Stimulated activated CD4-positive, alpha-beta T cell treated with anti-CD3 and anti-CD28 coated beads, Interleukin-4, amount 100 ng/mL, for 48 hours (primary cell): Measurements from ENCODE around the gene SLC48A1.

Source experiments
- DNase-seq, 2 donors: peaks; one replicate each; pipeline ENCODE4 v3.0.0-alpha.2; 2020; ENCODE audit warnings: low read depth in 2 of 2

Gene SLC48A1

GRCh38 chr12:47744005-47744651, 28.9 kb upstream of the SLC48A1 start:
- DNase-seq: peak; percentile 26 to 33

- DNase-seq: no peak
Observed at GRCh38 chr12:47744778-47745436, 28.1 kb upstream of the SLC48A1 start.

DNA sequence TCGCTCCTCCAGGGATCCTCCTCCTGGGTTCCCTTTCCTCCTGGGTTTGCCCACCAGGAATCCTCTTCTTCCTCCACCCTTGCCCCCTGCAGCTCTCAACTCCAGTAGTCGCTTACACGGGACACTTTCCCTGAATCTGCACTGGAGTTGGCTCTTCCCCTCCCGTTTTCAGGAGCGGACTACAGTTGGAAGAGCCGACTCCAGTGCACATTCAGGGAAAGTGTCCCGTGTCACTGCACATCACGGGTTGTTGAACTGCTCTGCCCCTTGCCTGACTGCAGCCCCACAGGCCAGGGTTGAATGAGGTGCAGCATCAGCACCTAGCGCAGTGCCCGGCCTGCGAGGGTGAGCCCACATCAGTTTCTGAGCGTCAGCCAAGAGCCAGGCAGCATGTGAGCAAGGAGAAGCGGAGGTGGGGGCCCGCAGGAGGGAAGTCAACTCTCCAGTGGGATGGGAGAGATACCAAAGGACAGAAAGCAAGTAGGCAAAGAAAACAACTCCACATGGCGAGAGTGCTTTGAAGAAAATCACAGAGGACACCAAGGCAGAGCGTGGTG, 27.5 kb upstream of the SLC48A1 start:
- no peak for DNase-seq

DNA sequence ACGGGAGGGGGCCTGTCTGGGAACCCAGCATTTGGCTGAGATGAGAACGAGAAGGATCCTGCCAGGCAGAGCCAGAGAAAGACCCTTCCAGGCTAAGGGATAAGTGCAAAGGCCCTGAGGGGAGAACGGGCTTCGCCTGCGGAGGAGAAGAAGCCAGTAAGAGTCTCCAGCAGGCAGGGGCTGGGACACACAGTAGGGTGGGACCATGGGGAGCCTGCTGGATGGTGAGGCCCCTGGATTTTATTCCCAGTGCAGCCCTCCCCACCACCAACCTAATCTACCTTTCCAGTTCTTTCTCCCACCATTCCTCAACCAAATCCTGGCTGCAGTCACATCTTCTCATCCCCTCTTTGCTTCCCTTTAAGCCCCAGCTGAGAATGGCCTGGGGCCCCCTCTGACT, 27.0 kb upstream of the SLC48A1 start:
- no peak for DNase-seq

DNA sequence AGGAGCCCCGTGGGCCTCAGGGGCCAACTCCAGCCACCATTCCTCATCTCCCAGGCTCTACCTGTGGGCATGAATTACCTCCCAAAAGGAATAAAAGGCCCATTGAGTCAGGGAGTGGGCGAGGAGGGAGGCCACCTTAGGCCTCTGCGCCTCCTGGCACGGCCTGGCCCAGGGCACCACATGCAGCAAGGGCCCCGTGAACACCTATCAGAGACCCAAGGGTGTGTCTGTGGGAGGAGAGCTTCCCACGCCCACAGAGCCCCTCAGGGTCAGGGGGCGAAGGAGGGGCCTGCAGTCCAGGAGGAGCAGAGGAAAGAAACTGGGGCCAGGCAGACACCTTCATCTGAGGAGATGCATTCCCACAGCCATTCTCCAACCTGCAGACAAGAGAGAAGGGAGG, 26.5 kb upstream of the SLC48A1 start:
- DNase-seq: no peak

DNA sequence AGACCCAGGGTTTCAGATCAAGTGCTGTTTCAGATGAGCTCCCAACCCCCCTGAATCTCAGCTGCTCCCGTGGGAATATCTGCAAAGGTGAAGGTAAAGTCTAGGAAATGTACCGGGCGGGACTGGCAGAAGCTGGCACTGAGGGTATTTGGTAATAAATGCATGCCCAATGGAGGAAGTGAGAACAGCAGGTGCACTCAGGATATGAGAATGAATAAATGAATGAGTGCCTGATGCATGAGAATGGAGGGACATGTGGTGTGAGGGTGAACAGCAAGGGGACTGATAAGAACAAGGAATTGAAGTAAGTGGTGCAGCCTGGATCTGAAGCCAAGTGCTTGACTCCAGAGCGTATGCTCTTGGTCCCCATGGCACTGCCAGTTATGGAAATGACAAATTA, 25.9 kb upstream of the SLC48A1 start:
- DNase-seq: no peak

GRCh38 chr12:47747596-47748506, 25.2 kb upstream of the SLC48A1 start:
- DNase-seq: no peak

DNA sequence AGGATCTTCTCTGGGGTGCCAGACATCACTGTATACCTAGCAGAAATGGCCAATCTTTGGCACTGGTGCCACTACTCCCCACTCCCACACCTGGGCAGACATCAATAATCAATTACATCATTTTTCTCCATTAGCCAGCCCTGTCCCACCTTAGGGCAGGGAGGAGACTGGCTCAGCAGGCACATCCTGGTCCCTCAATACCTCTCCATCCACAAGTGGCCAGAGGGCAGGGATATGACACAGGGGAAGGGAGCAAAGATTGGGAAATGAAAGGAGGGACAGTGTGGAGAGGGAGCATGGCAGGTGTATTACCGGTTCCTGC, 24.6 kb upstream of the SLC48A1 start:
- no peak for DNase-seq

GRCh38 chr12:47748899-47749298, 24.1 kb upstream of the SLC48A1 start:
- DNase-seq: no peak

DNA sequence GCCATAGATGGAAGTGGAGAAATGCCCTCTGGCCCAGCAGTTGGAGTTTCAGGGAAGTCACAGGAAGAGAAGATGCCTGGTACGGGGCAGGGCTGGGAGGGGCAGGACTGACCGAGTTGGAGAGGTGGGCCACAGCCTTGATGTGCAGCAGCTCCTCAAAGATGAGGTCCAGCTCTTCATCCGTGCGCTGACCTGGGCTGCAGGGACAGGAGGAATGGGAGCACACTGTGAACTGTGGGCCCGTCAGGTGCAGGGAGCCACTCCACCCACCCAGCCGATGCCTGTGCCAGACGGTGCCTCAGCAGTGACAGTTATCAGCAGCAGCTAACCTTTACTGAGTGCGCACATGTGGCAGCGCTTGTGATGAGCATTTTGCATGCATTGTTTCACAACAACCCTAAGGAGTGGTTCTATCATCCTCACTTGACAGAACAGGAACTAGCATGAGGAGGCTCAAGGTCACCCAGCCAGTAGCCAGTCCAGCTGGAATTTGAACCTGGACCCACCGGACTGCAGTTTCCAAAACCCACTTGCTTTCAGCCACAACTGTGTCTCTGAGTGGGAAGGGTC, 22.7 kb upstream of the SLC48A1 start:
- DNase-seq: no peak

- DNase-seq: no peak
Observed at GRCh38 chr12:47750916-47751470, 22.0 kb upstream of the SLC48A1 start.

GRCh38 chr12:47751561-47751960, 21.5 kb upstream of the SLC48A1 start:
- no peak for DNase-seq

DNA sequence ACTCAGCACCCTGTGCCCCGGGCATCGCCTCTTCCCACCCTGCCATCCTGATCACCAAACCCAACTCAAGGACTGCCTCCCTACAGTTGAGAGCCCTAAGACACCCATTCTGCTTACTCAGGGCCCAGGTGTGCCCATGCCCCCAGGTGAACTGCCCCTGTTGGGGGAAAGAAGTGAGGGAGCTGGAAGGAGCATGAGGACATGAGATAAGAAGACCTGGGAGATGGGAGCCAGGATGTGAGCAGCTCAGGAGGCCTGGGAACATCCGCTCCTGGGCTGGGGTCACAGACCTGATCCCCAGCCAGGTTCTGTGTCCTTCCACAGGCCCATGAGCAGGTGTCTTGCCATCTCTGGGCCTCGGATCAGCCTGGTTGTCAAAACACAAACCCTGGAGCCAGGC, 20.9 kb upstream of the SLC48A1 start:
- DNase-seq: no peak

DNA sequence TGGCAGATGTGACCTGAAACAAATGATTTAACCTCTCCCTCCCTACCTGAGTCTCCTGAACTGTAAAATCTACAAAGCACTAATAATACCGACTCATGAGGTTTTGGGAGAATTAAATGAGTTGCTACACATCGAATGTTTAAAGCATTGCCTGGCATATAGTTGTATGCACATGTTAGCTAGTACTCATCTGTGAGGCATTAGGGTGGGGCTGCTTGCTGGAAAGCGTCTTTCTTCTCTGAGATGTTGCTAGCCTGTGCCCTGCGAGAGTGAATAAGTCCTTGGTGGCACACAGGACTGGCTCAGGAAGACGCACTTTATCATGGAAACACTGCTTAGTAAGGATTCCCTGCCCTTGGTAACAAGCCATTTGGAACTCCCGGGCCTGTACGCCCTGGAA, 20.5 kb upstream of the SLC48A1 start:
- no peak for DNase-seq

- DNase-seq: no peak
Observed at GRCh38 chr12:47753021-47754001, 19.7 kb upstream of the SLC48A1 start.

DNA sequence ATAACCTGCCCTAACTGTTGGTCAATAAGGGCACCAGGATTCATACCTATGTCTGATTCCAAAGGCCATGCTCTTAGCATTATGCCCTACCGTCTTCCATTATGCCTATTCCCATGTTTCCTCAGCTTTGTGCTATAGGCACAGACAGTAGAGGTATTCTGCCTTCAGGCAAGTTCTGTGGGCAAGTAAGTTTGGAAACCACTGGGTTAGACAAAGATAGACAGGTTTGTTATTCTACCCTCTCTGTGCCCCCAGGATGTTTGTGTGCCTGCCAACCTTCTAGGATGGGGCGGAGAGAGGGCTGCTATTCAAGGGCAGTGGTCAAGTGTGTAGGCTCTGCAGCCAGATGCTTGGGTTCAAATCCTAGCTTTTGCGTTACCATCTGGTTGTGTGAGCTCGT, 18.9 kb upstream of the SLC48A1 start:
- DNase-seq: no peak

- no peak for DNase-seq
Observed at GRCh38 chr12:47754881-47755280, 18.2 kb upstream of the SLC48A1 start.

DNA sequence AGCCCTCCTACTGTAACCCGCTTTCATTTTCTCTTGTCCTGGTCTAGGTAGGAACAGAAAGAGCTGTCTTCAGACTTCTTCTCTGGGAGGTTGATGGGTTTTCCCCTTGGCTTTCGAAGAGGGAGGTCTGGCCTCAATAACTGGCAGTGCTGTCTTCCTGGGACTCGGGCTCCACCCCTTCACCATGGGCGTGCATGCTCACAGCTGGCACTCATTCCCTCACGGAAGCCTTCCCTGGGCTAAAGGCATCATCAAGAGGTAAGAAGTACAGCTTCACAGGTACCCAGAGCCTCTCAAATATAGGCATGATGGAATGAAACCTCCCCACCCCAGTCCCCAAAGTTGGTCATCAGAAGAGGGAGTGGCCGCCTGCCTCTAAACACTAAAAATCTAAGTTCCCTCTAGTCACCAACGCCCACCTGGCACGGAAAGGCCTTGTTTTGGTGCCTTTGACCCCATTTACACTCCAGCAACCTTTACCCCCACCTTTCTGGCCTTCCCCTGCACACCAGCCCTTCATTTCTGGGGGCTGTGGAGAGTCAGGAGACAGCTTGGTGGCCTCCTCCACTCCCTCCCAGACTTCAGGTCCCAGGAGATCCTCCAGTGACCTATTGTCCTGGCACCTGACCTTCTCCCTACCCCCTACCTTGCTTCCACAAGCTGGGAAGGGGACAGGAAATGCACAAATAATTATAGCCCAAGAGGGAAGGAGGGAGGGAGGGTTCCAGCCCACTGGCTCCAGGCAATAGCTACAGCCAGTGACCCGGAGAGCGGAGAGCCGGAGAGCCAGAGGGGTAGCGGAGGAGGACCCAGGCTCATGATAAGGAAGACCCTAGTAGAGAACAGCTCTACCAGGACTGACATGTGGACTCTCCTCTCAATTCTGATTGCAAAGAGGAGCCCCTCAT, 17.1 kb upstream of the SLC48A1 start:
- no peak for DNase-seq

GRCh38 chr12:47757364-47757839, 15.6 kb upstream of the SLC48A1 start:
- no peak for DNase-seq
